K562 (cell line): ENCODE measurements around the gene SLC16A2. TPM values are rescaled to one million over a fixed set of nuclear protein-coding genes. Genes with fewer than 3 reads are reported as not detected.

Experiments
- ATAC-seq: fragments of 200-7000 bp; cut with Tn5 transposase; 3 replicates; pipeline ENCODE4 v1.9.1; 2020; ENCODE audit warnings: moderate library complexity
- BruUV-seq: library from RNA; stranded (reverse); fragments of 400-500 nt; replicated peaks from 2 replicates; lab custom pipeline; 2021; lab: Mats Ljungman, UMichigan
- CTCF ChIA-PET: fragments of 300-600 bp; formaldehyde crosslinking; extraction: SDS; loops from one replicate; lab custom pipeline; 2021; ENCODE audit warnings: low intra/inter-chr PET ratio; lab: Yijun Ruan, JAX
- POLR2A ChIA-PET: fragments of 300-600, 350-650 bp; sonication (Branson Sonifier 250); formaldehyde crosslinking; extraction: SDS; loops from one replicate; lab custom pipeline; 2021; ENCODE audit warnings: antibody characterized with exemption, inconsistent platforms; lab: Yijun Ruan, JAX
- DNase-seq, 4 experiments: peaks; one replicate each; pipeline versions ENCODE4 v3.0.0 to v3.0.0-alpha.2; 2011 to 2018; ENCODE audit warnings: low spot score in 3 of 4, mixed read lengths in 3 of 4; ENCODE audit errors: extremely low read depth in 1 of 4
- FAIRE-seq: peaks from 2 replicates; lab custom pipeline; 2011; peaks lifted over from hg19 to GRCh38; lab: Jason Lieb, UNC
- H2AFZ ChIP-seq: 2 replicates; pipeline ENCODE4 v1.6.0; 2011; ENCODE audit warnings: low read depth, low read length, control low read depth, inconsistent platforms
- H3K27ac ChIP-seq: fragments of 200-600 bp; 3 replicates; pipeline ENCODE4 v1.8.0; 2011; ENCODE audit warnings: low read depth, mild to moderate bottlenecking, control low read depth, inconsistent platforms, low read length, moderate library complexity, mixed read lengths; ENCODE audit errors: extremely low read depth
- H3K27me3 ChIP-seq, 2 experiments: fragments of 300-600 bp in 1 of 2; 2 replicates in 1 of 2; 3 replicates in 1 of 2; pipeline versions ENCODE4 v1.6.0 to v1.8.0; 2011; ENCODE audit warnings: inconsistent platforms in 2 of 2, low read length in 2 of 2, mild to moderate bottlenecking in 1 of 2, mixed read lengths in 1 of 2, moderate library complexity in 1 of 2; ENCODE audit not compliant: control insufficient read depth in 2 of 2, insufficient read depth in 2 of 2
- H3K36me3 ChIP-seq: fragments of 300-600 bp; 3 replicates; pipeline ENCODE4 v1.8.0; 2011; ENCODE audit warnings: mild to moderate bottlenecking, low read length, inconsistent platforms; ENCODE audit not compliant: control insufficient read depth, insufficient read depth
- H3K4me1 ChIP-seq, 2 experiments: fragments of 200-600 bp in 1 of 2; replicated peaks in 1 of 2; 2 replicates in 1 of 2; 3 replicates in 1 of 2; pipeline versions ENCODE4 v1.5.1 to v1.8.0; 2011; ENCODE audit warnings: inconsistent platforms in 2 of 2, low read length in 2 of 2, mild to moderate bottlenecking in 1 of 2, mixed read lengths in 1 of 2, moderate library complexity in 1 of 2; ENCODE audit not compliant: control insufficient read depth in 2 of 2, insufficient read depth in 2 of 2
- H3K4me2 ChIP-seq: 2 replicates; pipeline ENCODE4 v1.6.1; 2011; ENCODE audit warnings: low read length, control low read depth, inconsistent platforms, mixed read lengths; ENCODE audit not compliant: insufficient read depth
- H3K4me3 ChIP-seq: fragments of 200-600 bp; sonication (generic), shearing (Covaris generic); 2 replicates; pipeline ENCODE4 v1.5.1; 2016; ENCODE audit warnings: control low read depth, inconsistent platforms
- H3K79me2 ChIP-seq: fragments of 200-600 bp; 3 replicates; pipeline ENCODE4 v1.8.0; 2011; ENCODE audit warnings: low read length, inconsistent platforms; ENCODE audit not compliant: control insufficient read depth, insufficient read depth
- H3K9ac ChIP-seq, 2 experiments: 2 replicates each; pipeline versions ENCODE4 v1.6.0 to v1.6.1; 2011; ENCODE audit warnings: low read depth in 2 of 2, low read length in 2 of 2, control low read depth in 1 of 2, inconsistent platforms in 1 of 2, mild to moderate bottlenecking in 1 of 2, mixed read lengths in 1 of 2; ENCODE audit not compliant: insufficient read depth in 1 of 2
- H3K9me1 ChIP-seq: one replicate; pipeline ENCODE4 v1.6.0; 2011; ENCODE audit warnings: inconsistent platforms, mild to moderate bottlenecking, low read length, moderate library complexity; ENCODE audit not compliant: control insufficient read depth, insufficient read depth
- H3K9me3 ChIP-seq: replicated peaks from 2 replicates; pipeline ENCODE4 v1.5.1; 2011; ENCODE audit warnings: low read depth, low read length, inconsistent platforms; ENCODE audit not compliant: control insufficient read depth, insufficient read depth
- H4K20me1 ChIP-seq: replicated peaks from 2 replicates; pipeline ENCODE4 v1.6.1; 2011; ENCODE audit warnings: low read length, inconsistent platforms, mixed read lengths; ENCODE audit not compliant: control insufficient read depth, insufficient read depth
- ETV6 ChIP-seq, 3 experiments: fragments of 150-350 bp in 1 of 3; sonication (generic) in 1 of 3; formaldehyde crosslinking in 1 of 3; IDR thresholded peaks; 2 replicates each; pipeline versions ENCODE4 v1.6.1 to v1.8.0; 2014 to 2022; ENCODE audit warnings: borderline replicate concordance in 2 of 3, low read depth in 2 of 3, antibody characterized with exemption in 1 of 3, low read length in 1 of 3, mild to moderate bottlenecking in 1 of 3, missing genetic modification reagents in 1 of 3
- GATAD2B ChIP-seq: fragments of 450-650 bp; IDR thresholded peaks from 2 replicates; pipeline ENCODE4 v1.6.1; 2017; ENCODE audit warnings: mild to moderate bottlenecking, borderline replicate concordance
- HDAC1 ChIP-seq, 2 experiments: fragments of 450-650 bp; IDR thresholded peaks; 2 replicates each; pipeline ENCODE4 v1.6.1; 2016 to 2017; ENCODE audit warnings: inconsistent platforms in 1 of 2, mild to moderate bottlenecking in 1 of 2, moderate library complexity in 1 of 2
- LCOR ChIP-seq: sonication (generic); formaldehyde crosslinking; IDR thresholded peaks from 2 replicates; pipeline ENCODE4 v1.8.0; 2022; ENCODE audit warnings: mild to moderate bottlenecking, missing genetic modification reagents
- NCOA2 ChIP-seq, 2 experiments: fragments of 450-650 bp; IDR thresholded peaks; 2 replicates each; pipeline ENCODE4 v1.6.1; 2018; ENCODE audit warnings: mild to moderate bottlenecking in 2 of 2, moderate library complexity in 1 of 2; ENCODE audit not compliant: partially characterized antibody in 2 of 2
- PHB ChIP-seq: fragments of 250-450 bp; sonication (Bioruptor Pico); IDR thresholded peaks from 2 replicates; pipeline ENCODE4 v1.5.0; 2021
- UBTF ChIP-seq, 2 experiments: IDR thresholded peaks; 2 replicates each; pipeline ENCODE4 v1.6.1; 2012; ENCODE audit warnings: improper control_type of control experiment in 2 of 2, low read depth in 2 of 2, low read length in 2 of 2, borderline replicate concordance in 1 of 2
- ZBED1 ChIP-seq: IDR thresholded peaks from 2 replicates; pipeline ENCODE4 v1.6.1; 2014
- ZFX ChIP-seq: sonication (generic); formaldehyde crosslinking; IDR thresholded peaks from 2 replicates; pipeline ENCODE4 v1.8.0; 2022; ENCODE audit warnings: mild to moderate bottlenecking, missing genetic modification reagents, moderate library complexity
- ZNF134 ChIP-seq: fragments of 250-450 bp; sonication (Bioruptor Pico); conservative IDR thresholded peaks from 2 replicates; pipeline ENCODE4 v1.4.0; 2020
- ZNF717 ChIP-seq: fragments of 250-450 bp; sonication (Bioruptor Pico); IDR thresholded peaks from 2 replicates; pipeline ENCODE4 v1.5.0; 2021
- in situ Hi-C: fragments of 300-500 bp; cut with MboI; formaldehyde crosslinking; loops from 4 replicates; pipeline ENCODE4 v1.15.0; 2018; ENCODE audit warnings: inconsistent platforms, mixed read lengths
- intact Hi-C: fragments of 100-400 bp; cut with micrococcal nuclease; formaldehyde crosslinking; loops from 2 replicates; pipeline ENCODE4 v1.14.2; 2022
- polyA plus RNA-seq, 8 experiments: library from polyadenylated mRNA; depleted of rRNA in 4 of 8; stranded (reverse) in 5 of 8; unstranded in 3 of 8; fragments of >200 nt; fragmentation: Nextera tagmentation in 2 of 8; fragmentation: Illumina TruSeq in 1 of 8; extraction: Ambion mirVana in 2 of 8; extraction: Trizol in 1 of 8; gene quantifications; 2 replicates each; pipeline versions ENCODE4 v1.2.1 to v1.2.3, GENCODE V29; 2011 to 2014; ENCODE audit warnings: inconsistent platforms in 1 of 8, missing spikeins in 1 of 8
- total RNA-seq, 7 experiments: library from RNA; depleted of rRNA in 6 of 7; stranded (reverse); fragments of >200 nt in 6 of 7; fragmentation: Illumina TruSeq in 2 of 7; extraction: Trizol in 2 of 7; gene quantifications; 2 replicates each; pipeline versions ENCODE4 v1.2.1 to v1.2.3, GENCODE V29; 2011 to 2021; ENCODE audit warnings: low replicate concordance in 1 of 7
- TF ChIP-seq, protein P1 (sequence below): fragments of 200-800 bp; sonication (Bioruptor generic); IDR thresholded peaks from 2 replicates; pipeline ENCODE4 v1.6.1; 2017; ENCODE audit warnings: missing genetic modification characterization, missing compliant biosample characterization
- TF ChIP-seq, protein P2 (sequence below): IDR thresholded peaks from 2 replicates; pipeline ENCODE4 v1.6.1; 2014; ENCODE audit warnings: antibody characterized with exemption
- TF ChIP-seq, protein P3 (sequence below): fragments of 450-650 bp; formaldehyde crosslinking; IDR thresholded peaks from 2 replicates; pipeline ENCODE4 v1.4.0; 2020; ENCODE audit warnings: mild to moderate bottlenecking, moderate library complexity
- TF ChIP-seq, protein P4 (sequence below): sonication (generic); formaldehyde crosslinking; IDR thresholded peaks from 2 replicates; pipeline ENCODE4 v1.8.1; 2023; ENCODE audit warnings: mild to moderate bottlenecking, missing genetic modification reagents, moderate library complexity

Gene SLC16A2
- total and polyA plus RNA-seq, 9 of the 15 experiments (the other 6 are each of a cell fraction or from before 2014, with no cell fraction given), result 0.07 TPM; not detected in 8

DNA sequence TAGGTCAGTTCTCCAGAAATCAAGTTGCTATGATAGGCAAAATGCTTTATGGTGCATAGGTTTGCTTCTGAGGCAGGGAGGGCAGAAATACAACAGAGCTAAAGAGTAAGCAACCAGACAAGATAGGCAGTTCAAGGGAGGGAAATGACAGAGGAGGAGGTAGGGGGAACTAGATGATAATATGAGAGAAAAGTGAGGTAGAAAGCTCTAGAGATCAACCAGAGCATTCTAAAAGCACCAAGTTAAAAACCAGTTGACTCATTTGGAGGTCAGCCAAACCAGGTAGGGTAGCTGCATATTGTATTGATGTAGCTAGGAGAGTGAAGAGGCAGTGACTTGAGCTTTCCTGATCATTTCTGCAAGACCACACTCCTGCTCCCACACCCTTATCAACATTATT lies 49.0 kb upstream of the SLC16A2 start:
- in situ Hi-C loops (no loop called here), intact Hi-C loops (no loop called here)
- Histone ChIP-seq H3K4me3 (no peak overlapping the region), H2AFZ (no peak overlapping the region), H3K27me3 (no peaks in the 10 kb centered on the region), H3K4me1 (no peaks in the 10 kb centered on the region), H3K27ac (no peak overlapping the region), H3K9me3 (no peaks in the 10 kb centered on the region), H3K9me1 (no peaks in the 10 kb centered on the region), H3K79me2 (no peaks in the 10 kb centered on the region), H3K36me3 (no peaks in the 10 kb centered on the region), H3K4me2 (no peak overlapping the region), H3K9ac (no peak overlapping the region), H4K20me1 (no peaks in the 10 kb centered on the region)
- POLR2A ChIA-PET, result interaction anchor here (0.9 kb wide), 1 partner anchor 11 kb away, joined by 3 read pairs; no protein-coding TSS in a partner anchor
- CTCF ChIA-PET, result no interaction called here
- no peak for ATAC-seq
- BruUV-seq, result no TSS peak
- no peak for FAIRE-seq
- no peak for DNase-seq
- TF ChIP-seq UBTF (IDR thresholded peaks at IDR 0.05; ENCODE audit: borderline replicate concordance in 1 of 2, low read depth in 2 of 2, low read length in 2 of 2), result no peak
- TF ChIP-seq, protein P1, sequence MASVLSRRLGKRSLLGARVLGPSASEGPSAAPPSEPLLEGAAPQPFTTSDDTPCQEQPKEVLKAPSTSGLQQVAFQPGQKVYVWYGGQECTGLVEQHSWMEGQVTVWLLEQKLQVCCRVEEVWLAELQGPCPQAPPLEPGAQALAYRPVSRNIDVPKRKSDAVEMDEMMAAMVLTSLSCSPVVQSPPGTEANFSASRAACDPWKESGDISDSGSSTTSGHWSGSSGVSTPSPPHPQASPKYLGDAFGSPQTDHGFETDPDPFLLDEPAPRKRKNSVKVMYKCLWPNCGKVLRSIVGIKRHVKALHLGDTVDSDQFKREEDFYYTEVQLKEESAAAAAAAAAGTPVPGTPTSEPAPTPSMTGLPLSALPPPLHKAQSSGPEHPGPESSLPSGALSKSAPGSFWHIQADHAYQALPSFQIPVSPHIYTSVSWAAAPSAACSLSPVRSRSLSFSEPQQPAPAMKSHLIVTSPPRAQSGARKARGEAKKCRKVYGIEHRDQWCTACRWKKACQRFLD (CRISPR knock-in tag), result no peak
- TF ChIP-seq ZNF717 (CRISPR knock-in tag), result no peak
- TF ChIP-seq, protein P2, sequence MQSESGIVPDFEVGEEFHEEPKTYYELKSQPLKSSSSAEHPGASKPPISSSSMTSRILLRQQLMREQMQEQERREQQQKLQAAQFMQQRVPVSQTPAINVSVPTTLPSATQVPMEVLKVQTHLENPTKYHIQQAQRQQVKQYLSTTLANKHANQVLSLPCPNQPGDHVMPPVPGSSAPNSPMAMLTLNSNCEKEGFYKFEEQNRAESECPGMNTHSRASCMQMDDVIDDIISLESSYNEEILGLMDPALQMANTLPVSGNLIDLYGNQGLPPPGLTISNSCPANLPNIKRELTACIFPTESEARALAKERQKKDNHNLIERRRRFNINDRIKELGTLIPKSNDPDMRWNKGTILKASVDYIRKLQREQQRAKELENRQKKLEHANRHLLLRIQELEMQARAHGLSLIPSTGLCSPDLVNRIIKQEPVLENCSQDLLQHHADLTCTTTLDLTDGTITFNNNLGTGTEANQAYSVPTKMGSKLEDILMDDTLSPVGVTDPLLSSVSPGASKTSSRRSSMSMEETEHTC, result no peak
- TF ChIP-seq HDAC1 (IDR thresholded peaks at IDR 0.05), result no peak
- TF ChIP-seq, protein P3, sequence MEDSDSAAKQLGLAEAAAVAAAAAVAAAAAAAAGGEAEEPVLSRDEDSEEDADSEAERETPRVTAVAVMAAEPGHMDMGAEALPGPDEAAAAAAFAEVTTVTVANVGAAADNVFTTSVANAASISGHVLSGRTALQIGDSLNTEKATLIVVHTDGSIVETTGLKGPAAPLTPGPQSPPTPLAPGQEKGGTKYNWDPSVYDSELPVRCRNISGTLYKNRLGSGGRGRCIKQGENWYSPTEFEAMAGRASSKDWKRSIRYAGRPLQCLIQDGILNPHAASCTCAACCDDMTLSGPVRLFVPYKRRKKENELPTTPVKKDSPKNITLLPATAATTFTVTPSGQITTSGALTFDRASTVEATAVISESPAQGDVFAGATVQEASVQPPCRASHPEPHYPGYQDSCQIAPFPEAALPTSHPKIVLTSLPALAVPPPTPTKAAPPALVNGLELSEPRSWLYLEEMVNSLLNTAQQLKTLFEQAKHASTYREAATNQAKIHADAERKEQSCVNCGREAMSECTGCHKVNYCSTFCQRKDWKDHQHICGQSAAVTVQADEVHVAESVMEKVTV (CRISPR knock-in tag), result no peak
- no peak for TF ChIP-seq ZNF134 (CRISPR knock-in tag)
- no peak for TF ChIP-seq PHB
- TF ChIP-seq NCOA2 (IDR thresholded peaks at IDR 0.05; ENCODE audit: partially characterized antibody in 2 of 2), result no peak
- no peak for TF ChIP-seq ZFX
- no peak for TF ChIP-seq LCOR
- TF ChIP-seq ZBED1, result no peak
- TF ChIP-seq, protein P4, sequence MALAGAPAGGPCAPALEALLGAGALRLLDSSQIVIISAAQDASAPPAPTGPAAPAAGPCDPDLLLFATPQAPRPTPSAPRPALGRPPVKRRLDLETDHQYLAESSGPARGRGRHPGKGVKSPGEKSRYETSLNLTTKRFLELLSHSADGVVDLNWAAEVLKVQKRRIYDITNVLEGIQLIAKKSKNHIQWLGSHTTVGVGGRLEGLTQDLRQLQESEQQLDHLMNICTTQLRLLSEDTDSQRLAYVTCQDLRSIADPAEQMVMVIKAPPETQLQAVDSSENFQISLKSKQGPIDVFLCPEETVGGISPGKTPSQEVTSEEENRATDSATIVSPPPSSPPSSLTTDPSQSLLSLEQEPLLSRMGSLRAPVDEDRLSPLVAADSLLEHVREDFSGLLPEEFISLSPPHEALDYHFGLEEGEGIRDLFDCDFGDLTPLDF (CRISPR knock-in tag), result no peak
- TF ChIP-seq GATAD2B, result no peak
- no peak for TF ChIP-seq ETV6 (IDR thresholded peaks at IDR 0.05; ENCODE audit: borderline replicate concordance in 1 of 2, low read depth in 2 of 2, low read length in 1 of 2)
- TF ChIP-seq ETV6 (CRISPR knock-in tag; IDR thresholded peaks at IDR 0.05; ENCODE audit: borderline replicate concordance), result no peak
